Central memory CD4-positive, alpha-beta T cell (primary cell): ENCODE results near the gene TPM2.

Experiments
- DNase-seq: peaks from one replicate; pipeline ENCODE4 v3.0.0; 2022

The TPM2 gene

DNA sequence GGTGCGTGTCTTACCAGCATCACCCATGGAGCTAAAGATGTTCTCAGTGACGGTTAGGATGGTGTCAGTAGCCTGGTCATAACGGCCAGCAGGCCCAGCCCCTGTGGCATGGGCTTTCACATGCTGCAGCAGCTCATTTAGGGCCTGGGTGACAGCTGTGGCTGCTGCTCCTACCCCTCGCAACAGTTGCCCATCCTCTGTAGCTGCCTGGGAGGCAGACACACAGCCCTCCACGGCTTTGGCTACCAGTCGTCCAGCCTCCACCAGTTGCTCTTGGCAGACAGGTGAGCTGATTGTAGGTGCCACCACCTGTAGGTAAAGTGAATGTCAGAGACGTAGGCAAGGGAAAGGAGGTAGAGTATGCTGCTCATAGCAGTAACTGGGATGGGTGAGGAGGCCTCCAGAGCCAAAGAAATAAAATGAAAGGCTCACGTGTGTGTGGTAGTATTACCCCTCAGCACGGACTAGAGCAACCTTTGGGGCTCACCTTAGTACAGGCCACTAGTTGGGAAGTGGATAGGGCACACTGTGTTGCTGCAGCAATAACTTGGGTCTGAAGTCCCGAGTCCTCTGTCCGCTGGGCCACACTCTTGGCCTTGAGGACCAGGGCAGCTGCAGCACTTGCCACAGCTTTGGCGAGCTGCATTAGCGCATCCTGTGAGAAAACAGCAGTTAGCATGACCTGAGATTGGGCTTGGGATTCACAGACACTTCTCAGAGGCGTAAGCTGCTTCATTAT is 27.6 kb upstream of the TPM2 start:
- DNase-seq = no peak

- no peak for DNase-seq
Measured at GRCh38 chr9:35716230-35716629, 26.5 kb upstream of the TPM2 start.

GRCh38 chr9:35714579-35715252 is 25.0 kb upstream of the TPM2 start:
- no peak for DNase-seq

DNA sequence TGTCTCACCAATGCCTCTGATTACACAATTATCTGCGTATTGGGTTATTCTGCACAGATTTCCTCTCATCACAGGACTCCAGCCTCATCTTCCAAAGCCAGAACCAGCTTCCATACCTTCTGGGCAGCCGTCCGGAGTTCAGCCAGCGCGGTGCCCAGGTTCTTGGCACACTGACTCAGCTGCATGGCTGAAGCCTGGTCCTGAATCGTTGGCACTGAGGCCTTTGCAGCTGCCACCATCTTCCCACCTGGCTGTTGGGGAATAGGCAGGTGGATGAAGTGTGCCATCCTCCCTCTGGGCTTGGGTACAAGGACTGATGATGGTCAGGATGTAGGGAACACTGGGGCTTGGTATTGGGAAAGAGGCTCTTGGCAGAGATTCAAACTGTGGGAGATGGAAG is 24.4 kb upstream of the TPM2 start:
- DNase-seq = no peak

GRCh38 chr9:35713578-35713977 is 23.9 kb upstream of the TPM2 start:
- DNase-seq = no peak

DNA sequence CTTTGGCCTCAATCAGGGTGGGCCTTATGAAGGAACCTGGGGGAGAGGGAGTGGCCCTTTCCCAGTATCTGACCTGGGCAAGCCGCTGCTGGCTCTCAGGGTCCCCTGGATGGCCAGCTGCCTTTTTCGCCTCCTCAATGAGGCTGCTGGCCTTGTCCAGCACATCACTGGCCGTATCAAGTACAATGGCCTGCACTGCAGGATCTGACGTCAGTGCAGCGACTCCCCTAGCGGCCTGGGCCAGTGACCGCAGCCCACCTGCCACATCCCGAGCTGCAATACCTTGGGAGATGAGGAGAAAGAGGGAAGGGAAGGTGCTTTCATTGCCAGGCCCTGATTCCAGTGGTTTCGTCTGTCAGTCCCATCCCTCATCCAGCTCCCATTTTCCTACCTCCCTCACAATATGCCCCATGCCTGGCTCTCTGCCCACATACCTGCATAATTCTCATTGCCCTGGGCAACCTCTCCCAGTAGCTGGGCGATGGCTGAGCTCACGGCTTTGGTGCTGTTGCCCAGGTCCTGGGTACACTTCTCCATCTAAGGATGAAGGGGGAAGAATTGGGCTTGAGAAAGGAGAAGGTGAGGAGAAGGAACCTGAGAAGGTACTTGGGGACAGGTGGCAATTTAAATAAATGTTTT is 23.2 kb upstream of the TPM2 start:
- DNase-seq = no peak

DNA sequence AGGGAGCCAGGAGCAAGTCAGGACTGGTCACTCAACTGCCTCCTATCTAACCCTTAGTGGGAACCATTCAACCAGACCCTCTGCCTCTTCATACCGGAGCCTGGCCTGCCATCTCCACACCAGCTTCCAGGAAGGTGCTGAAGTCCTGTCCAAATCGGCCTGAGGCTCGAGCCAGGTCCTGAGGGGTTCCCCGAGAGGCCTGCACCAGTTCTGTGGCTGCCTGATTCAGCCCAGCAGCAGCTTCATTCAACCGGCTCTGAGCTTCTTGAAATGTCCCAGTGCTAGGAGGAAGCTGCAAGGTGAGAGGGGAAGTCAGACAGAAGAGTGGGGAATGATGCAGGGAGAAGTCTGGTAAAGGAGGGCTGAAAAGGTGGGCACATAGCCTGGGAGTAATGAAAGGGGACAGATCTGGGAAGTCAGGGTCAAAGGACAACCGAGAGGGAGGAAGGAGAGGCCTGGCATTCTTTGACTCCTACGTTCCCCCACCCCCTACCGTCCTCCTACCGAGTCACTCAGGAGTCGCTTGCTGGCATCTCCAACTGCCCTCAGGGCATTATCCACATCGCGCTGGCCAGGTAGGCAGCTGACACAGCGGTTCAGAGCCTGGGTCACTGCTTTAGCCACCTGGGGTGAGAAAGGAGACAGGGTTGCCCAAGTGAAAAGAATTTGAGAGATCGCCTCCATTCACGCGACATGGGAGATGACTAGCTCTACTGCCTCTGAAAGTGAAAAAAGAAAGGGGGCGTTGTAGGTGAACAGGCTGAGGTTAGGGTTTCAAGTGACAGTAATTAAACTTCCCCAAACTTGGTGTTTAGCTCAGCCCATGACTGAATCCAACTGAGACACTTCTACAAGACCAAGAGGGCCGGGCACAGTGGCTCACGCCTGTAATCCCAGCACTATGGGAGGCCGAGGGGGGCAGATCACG is 22.0 kb upstream of the TPM2 start:
- DNase-seq = no peak

DNA sequence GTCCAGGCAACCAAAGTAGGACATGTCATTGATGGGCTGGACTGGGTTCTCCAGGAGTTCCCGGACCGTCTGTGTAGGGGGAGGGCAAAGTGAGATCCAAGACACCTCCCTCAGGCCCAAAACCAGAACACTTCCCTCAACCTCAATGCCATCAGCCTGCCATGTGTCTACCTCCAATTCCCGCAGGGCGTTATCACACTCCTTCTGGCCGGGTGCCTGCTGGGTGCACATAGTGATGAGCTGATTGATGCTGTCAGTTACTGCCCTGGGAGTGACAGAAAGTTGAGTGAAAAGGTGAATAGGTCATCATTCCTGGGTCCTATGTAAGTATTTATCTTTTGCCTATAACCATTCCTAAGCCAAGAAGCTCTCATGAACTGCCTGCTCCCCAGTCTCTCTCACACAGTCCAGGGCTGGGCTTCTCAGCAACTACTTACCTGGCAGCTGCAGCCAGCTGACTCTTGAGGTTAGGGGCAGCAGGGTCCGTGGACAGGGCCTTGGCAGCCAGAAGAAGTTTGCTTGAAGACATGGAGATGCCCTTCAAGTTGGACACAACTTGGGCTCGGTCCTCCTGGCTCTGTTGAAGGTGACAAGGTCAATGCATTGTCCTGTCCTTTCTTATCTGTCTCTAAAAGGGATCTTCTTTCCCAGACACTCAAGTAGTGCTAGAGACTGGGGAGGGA is 21.2 kb upstream of the TPM2 start:
- no peak for DNase-seq

DNA sequence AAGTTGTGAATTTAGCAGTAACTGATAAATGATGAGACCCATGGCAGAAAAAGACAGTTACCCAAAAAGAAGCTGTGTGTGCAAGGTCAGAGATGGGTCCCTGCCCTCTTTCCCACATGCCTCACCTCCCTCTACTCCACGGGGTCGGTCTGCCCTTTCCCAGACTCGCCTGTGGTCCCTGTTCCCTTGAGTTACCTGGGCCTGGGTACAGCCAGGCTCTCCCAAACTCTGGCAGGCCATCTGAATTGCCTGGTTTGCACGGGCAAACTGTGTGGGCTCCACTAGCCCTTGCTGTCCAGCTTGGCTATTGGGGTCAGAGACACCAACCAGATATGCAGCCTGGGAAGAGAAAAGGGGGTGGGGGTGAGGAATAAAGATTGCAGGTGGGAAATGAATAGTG is 18.4 kb upstream of the TPM2 start:
- DNase-seq = no peak

- DNase-seq = no peak
Measured at GRCh38 chr9:35706951-35707350, 17.2 kb upstream of the TPM2 start.

DNA sequence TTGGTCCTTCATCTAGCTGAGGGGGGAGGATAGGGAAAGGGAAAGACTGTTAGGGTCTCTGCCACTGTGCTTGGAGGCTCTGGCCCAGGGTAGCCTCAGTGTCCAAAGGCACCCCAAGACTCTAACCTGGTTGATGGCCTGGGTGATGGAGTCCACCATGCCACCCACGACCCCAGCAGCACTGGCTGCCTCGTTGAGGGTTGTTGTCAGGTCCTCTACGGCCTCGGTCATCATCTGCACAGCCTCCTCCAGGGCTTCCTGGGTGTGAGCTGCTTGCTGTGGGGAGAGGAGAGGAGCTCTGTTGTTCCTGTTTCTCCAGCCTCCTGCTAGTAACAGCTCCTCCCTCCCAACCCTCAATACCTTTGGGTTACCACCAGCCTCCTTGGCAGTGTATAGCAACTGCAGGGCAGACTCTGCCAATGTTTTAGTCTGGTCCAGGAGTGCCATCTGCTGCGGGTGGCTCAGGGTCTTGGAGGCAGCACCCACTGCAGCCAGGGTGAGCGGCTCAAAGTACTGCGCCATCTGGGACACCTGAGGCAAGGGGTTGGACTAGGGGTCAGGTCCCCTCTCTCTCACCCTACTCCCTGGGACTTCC is 16.2 kb upstream of the TPM2 start:
- DNase-seq = no peak

GRCh38 chr9:35705372-35705771 is 15.6 kb upstream of the TPM2 start:
- no peak for DNase-seq

DNA sequence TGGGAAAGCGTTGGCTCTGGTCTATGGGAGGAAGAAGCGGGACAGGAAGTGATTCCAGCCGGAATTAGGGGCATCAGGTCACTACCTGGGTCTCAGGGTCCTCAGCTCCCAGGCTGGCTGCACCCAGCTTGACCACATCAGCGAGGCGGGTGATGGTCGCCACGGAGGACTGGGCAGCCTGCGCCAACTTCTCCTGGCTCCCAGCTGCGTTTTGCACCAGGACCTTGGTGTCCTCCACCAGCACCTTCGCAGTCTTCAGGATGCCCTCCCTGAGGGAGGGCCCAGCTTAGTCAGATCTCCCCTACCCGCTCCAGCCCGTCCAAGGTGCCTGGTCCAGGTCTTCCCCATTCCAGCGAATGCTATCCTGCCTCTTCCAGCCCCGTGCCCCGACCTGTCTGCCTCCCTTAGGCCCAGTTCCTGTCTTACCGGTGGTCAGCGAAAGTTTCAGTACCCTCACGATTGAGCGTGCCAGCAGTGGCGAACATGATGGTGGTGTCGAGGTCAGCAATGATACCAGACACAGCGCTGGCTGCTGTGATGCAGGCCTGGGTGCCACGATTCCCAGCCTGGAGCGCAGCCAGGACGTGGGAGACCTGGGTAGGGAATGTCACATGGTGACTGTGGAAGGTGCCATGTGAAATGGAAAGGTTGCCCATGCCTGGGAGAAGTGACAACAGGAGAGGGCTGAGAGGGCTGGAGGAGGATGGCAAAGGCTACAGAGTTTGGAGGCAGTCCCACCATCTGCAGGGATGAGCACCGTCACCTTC is 14.4 kb upstream of the TPM2 start:
- DNase-seq = no peak

DNA sequence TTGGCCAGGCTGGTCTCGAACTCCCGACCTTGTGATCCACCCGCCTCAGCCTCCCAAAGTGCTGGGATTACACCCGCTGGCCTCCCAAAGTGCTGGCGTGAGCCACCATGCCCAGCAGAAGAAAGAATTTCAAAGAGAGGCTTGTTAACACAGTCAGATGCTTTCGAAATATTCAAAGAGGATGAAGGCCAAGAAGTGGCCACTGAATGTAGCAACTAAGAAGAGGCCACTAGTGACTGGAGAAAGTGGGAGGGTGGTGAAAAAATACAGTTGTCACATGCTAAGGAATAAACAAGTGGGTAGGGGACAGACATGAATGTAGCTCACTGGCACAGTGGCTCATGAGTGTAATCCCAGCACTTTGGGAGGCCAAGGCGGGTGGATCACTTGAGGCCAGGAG is 13.0 kb upstream of the TPM2 start:
- no peak for DNase-seq

GRCh38 chr9:35700942-35701341 is 11.2 kb upstream of the TPM2 start:
- DNase-seq = no peak

GRCh38 chr9:35700031-35700430 is 10.3 kb upstream of the TPM2 start:
- DNase-seq = no peak

- DNase-seq = no peak
Measured at GRCh38 chr9:35698231-35698630, 8.5 kb upstream of the TPM2 start.

GRCh38 chr9:35697486-35697885 is 7.8 kb upstream of the TPM2 start:
- no peak for DNase-seq

GRCh38 chr9:35696520-35697215 is 6.9 kb upstream of the TPM2 start:
- DNase-seq = peak; percentile 43

- no peak for DNase-seq
Measured at GRCh38 chr9:35695943-35696401, 6.2 kb upstream of the TPM2 start.
